HT-29 (cell line): ENCODE data around the gene PDE9A. TPM values are rescaled to one million over a fixed set of nuclear protein-coding genes. Genes with fewer than 3 reads are reported as not detected.
A peak's percentile ranks its signal among the peaks of the same experiment; 100 is the strongest.

Source experiments
- DNase-seq: peaks from one replicate; pipeline ENCODE4 v3.0.0-alpha.2; 2015; ENCODE audit warnings: low spot score
- total RNA-seq: library from RNA; depleted of rRNA; stranded (reverse); fragments of >200 nt; shearing (Covaris generic); gene quantifications from 2 replicates; pipeline ENCODE4 v1.2.3, GENCODE V29; 2014

Gene PDE9A
- total RNA-seq, 1 experiment from 2014 or later, result 8.4 TPM

GRCh38 chr21:42670058-42670880, 16.8 kb downstream of the PDE9A start:
- DNase-seq, result no peak

GRCh38 chr21:42670884-42671283, 17.5 kb downstream of the PDE9A start:
- no peak for DNase-seq

GRCh38 chr21:42671778-42672593, 18.6 kb downstream of the PDE9A start:
- no peak for DNase-seq

GRCh38 chr21:42672699-42673458, 19.5 kb downstream of the PDE9A start:
- DNase-seq, result peak; percentile 59

- no peak for DNase-seq
Measured at GRCh38 chr21:42673633-42674328, 20.4 kb downstream of the PDE9A start.

- no peak for DNase-seq
Measured at GRCh38 chr21:42674351-42674940, 21.0 kb downstream of the PDE9A start.

GRCh38 chr21:42675403-42675802, 22.0 kb downstream of the PDE9A start:
- no peak for DNase-seq

- no peak for DNase-seq
Measured at GRCh38 chr21:42676808-42677207, 23.4 kb downstream of the PDE9A start.

GRCh38 chr21:42677339-42678321, 24.2 kb downstream of the PDE9A start:
- no peak for DNase-seq

- no peak for DNase-seq
Measured at GRCh38 chr21:42678618-42679295, 25.3 kb downstream of the PDE9A start.

- no peak for DNase-seq
Measured at GRCh38 chr21:42679319-42680057, 26.1 kb downstream of the PDE9A start.

- no peak for DNase-seq
Measured at GRCh38 chr21:42680058-42680330, 26.6 kb downstream of the PDE9A start.

- DNase-seq, result no peak
Measured at GRCh38 chr21:42680429-42680828, 27.0 kb downstream of the PDE9A start.

GRCh38 chr21:42681296-42682206, 28.1 kb downstream of the PDE9A start:
- no peak for DNase-seq

- DNase-seq, result no peak
Measured at GRCh38 chr21:42682661-42683210, 29.3 kb downstream of the PDE9A start.

GRCh38 chr21:42683371-42684108, 30.1 kb downstream of the PDE9A start:
- no peak for DNase-seq
